AG04449 (cell line): ENCODE measurements around the gene DZIP3.
"Not testable (repeated sequence)": the region's sequence is repeated elsewhere in the genome, so short reads cannot be mapped to it uniquely, and the experiment has no call there.

Experiments
- CTCF ChIA-PET: fragments of 350-600 bp; formaldehyde crosslinking; extraction: SDS; loops from one replicate; lab custom pipeline; 2021; ENCODE audit warnings: antibody characterized with exemption; lab: Yijun Ruan, JAX
- POLR2A ChIA-PET: fragments of 400-600, 350-600 bp; formaldehyde crosslinking; extraction: SDS; loops from one replicate; lab custom pipeline; 2020; ENCODE audit warnings: antibody characterized with exemption, inconsistent platforms; lab: Yijun Ruan, JAX
- DNase-seq: peaks from one replicate; pipeline ENCODE4 v3.0.0-alpha.2; 2010; ENCODE audit warnings: low read depth, low spot score
- H3K4me3 ChIP-seq: 2 replicates; pipeline ENCODE4 v1.5.1; 2011; ENCODE audit warnings: low read depth, mild to moderate bottlenecking, control low read depth, low read length
- CTCF ChIP-seq: IDR thresholded peaks from one replicate; pipeline ENCODE4 v1.5.1; 2011; ENCODE audit warnings: mild to moderate bottlenecking, moderate library complexity, low read length, control low read depth, inconsistent platforms; ENCODE audit not compliant: insufficient read depth; ENCODE audit errors: missing control alignments

Gene DZIP3

GRCh38 chr3:108669208-108669607 lies 79.7 kb downstream of the DZIP3 start:
- CTCF ChIA-PET = interaction anchor here (1.0 to 1.1 kb wide), 2 partner anchors 25 to 246 kb away, joined by 3 to 5 read pairs; no protein-coding TSS in a partner anchor
- no peak overlapping the region for H3K4me3 ChIP-seq
- POLR2A ChIA-PET = no interaction called here
- DNase-seq = no peak
- no peak for TF ChIP-seq CTCF

- DNase-seq = no peak
- ChIA-PET POLR2A (no interaction called here), CTCF (no interaction called here)
- no peak for TF ChIP-seq CTCF
- H3K4me3 ChIP-seq = no peak overlapping the region
Observed at GRCh38 chr3:108672701-108673100, 83.2 kb downstream of the DZIP3 start.

- no peak for TF ChIP-seq CTCF
- DNase-seq = no peak
- H3K4me3 ChIP-seq = no peak overlapping the region
- ChIA-PET POLR2A (no interaction called here), CTCF (interaction anchor here (0.6 to 1.9 kb wide), 4 partner anchors 10 to 242 kb away, joined by 3 to 7 read pairs (median 4); no protein-coding TSS in a partner anchor)
Observed at GRCh38 chr3:108673988-108674661, 84.6 kb downstream of the DZIP3 start.

GRCh38 chr3:108677811-108678210 lies 88.3 kb downstream of the DZIP3 start:
- CTCF ChIA-PET = interaction anchor here (0.5 to 1.3 kb wide), 2 partner anchors 24 to 237 kb away, joined by 3 to 4 read pairs; no protein-coding TSS in a partner anchor
- POLR2A ChIA-PET = no interaction called here

GRCh38 chr3:108692286-108692685 lies 102.8 kb downstream of the DZIP3 start:
- CTCF ChIA-PET, POLR2A ChIA-PET, DNase-seq, H3K4me3 ChIP-seq: not testable (repeated sequence)

More at GRCh38 chr3:108677811-108678210, 88.3 kb downstream of the DZIP3 start:
- no peak for DNase-seq
- no peak overlapping the region for H3K4me3 ChIP-seq
- no peak for TF ChIP-seq CTCF

GRCh38 chr3:108698461-108698860 lies 108.9 kb downstream of the DZIP3 start:
- ChIA-PET POLR2A (no interaction called here), CTCF (no interaction called here)
- H3K4me3 ChIP-seq = no peak overlapping the region
- TF ChIP-seq CTCF = no peak
- no peak for DNase-seq

- no peak overlapping the region for H3K4me3 ChIP-seq
- DNase-seq = no peak
- no peak for TF ChIP-seq CTCF
- CTCF ChIA-PET = no interaction called here
- POLR2A ChIA-PET = no interaction called here
Observed at GRCh38 chr3:108705045-108705444, 115.5 kb downstream of the DZIP3 start.
